Progenitor cell of endocrine pancreas (in vitro differentiated cells): ENCODE measurements around the gene GNG12. TPM values are rescaled to one million over a fixed set of nuclear protein-coding genes. Genes with fewer than 3 reads are reported as not detected.
A peak's percentile ranks its signal among the peaks of the same experiment; 100 is the strongest.

Experiments used
- DNase-seq: peaks from one replicate; pipeline ENCODE4 v3.0.0; 2021; ENCODE audit warnings: low spot score; ENCODE audit not compliant: unreplicated experiment
- H3K27ac Mint-ChIP-seq: 2 replicates; pipeline ENCODE4 v1.8.0; 2021; ENCODE audit warnings: mild to moderate bottlenecking, moderate library complexity, mixed read lengths
- H3K27me3 Mint-ChIP-seq: 2 replicates; pipeline ENCODE4 v1.8.0; 2021; ENCODE audit warnings: mixed read lengths
- H3K36me3 Mint-ChIP-seq: 2 replicates; pipeline ENCODE4 v1.8.0; 2022; ENCODE audit warnings: mixed read lengths; ENCODE audit not compliant: insufficient read depth
- H3K4me1 Mint-ChIP-seq: 2 replicates; pipeline ENCODE4 v1.8.0; 2021; ENCODE audit warnings: low read depth, mixed read lengths
- H3K4me3 Mint-ChIP-seq: 2 replicates; pipeline ENCODE4 v1.8.0; 2021; ENCODE audit warnings: low read depth, mild to moderate bottlenecking, moderate library complexity, mixed read lengths
- H3K9me3 Mint-ChIP-seq: 2 replicates; pipeline ENCODE4 v1.8.0; 2021; ENCODE audit warnings: low read depth, mixed read lengths
- CTCF ChIP-seq: fragments of 200-600 bp; sonication (generic); IDR thresholded peaks from one replicate; pipeline ENCODE4 v1.5.0; 2021; ENCODE audit warnings: antibody characterized with exemption, mild to moderate bottlenecking; ENCODE audit not compliant: unreplicated experiment
- total RNA-seq: library from RNA; stranded (reverse); gene quantifications from 2 replicates; pipeline ENCODE4 v1.2.1, GENCODE V29; 2021

The GNG12 gene
- total RNA-seq, 1 donor from 2014 or later = 8.9 TPM

GRCh38 chr1:67683766-67684525 lies 149.3 kb downstream of the GNG12 start:
- H3K36me3 Mint-ChIP-seq = peaks cover 12% of the 10 kb centered on the region
- H3K4me3 Mint-ChIP-seq = peak overlapping the region; percentile 91
- no peak for DNase-seq

GRCh38 chr1:67683316-67683715 lies 150.0 kb downstream of the GNG12 start:
- no peak for DNase-seq
- no peaks in the 10 kb centered on the region for H3K27me3 Mint-ChIP-seq
- H3K4me3 Mint-ChIP-seq = peak overlapping the region; percentile 4
- H3K27ac Mint-ChIP-seq = no peak overlapping the region
- H3K36me3 Mint-ChIP-seq = peaks cover 9% of the 10 kb centered on the region
- no peak for TF ChIP-seq CTCF
- H3K9me3 Mint-ChIP-seq = no peaks in the 10 kb centered on the region
- H3K4me1 Mint-ChIP-seq = peaks cover 29% of the 10 kb centered on the region

More at GRCh38 chr1:67683766-67684525, 149.3 kb downstream of the GNG12 start:
- TF ChIP-seq CTCF = no peak
- H3K9me3 Mint-ChIP-seq = no peaks in the 10 kb centered on the region
- peaks cover 30% of the 10 kb centered on the region for H3K4me1 Mint-ChIP-seq
- no peak overlapping the region for H3K27ac Mint-ChIP-seq
- H3K27me3 Mint-ChIP-seq = no peaks in the 10 kb centered on the region

GRCh38 chr1:67682659-67683197 lies 150.5 kb downstream of the GNG12 start:
- TF ChIP-seq CTCF = no peak
- H3K27ac Mint-ChIP-seq = no peak overlapping the region
- peaks cover 7% of the 10 kb centered on the region for H3K36me3 Mint-ChIP-seq
- no peaks in the 10 kb centered on the region for H3K27me3 Mint-ChIP-seq
- H3K4me3 Mint-ChIP-seq = no peak overlapping the region
- peaks cover 31% of the 10 kb centered on the region for H3K4me1 Mint-ChIP-seq
- DNase-seq = no peak
- no peaks in the 10 kb centered on the region for H3K9me3 Mint-ChIP-seq

GRCh38 chr1:67680486-67680885 lies 152.8 kb downstream of the GNG12 start:
- no peaks in the 10 kb centered on the region for H3K36me3 Mint-ChIP-seq
- H3K4me3 Mint-ChIP-seq = no peak overlapping the region
- no peaks in the 10 kb centered on the region for H3K9me3 Mint-ChIP-seq
- no peak for DNase-seq
- no peaks in the 10 kb centered on the region for H3K27me3 Mint-ChIP-seq
- TF ChIP-seq CTCF = no peak
- peaks cover 27% of the 10 kb centered on the region for H3K4me1 Mint-ChIP-seq
- no peak overlapping the region for H3K27ac Mint-ChIP-seq

- Mint-ChIP-seq H3K36me3 (no peaks in the 10 kb centered on the region), H3K27ac (no peak overlapping the region), H3K27me3 (no peaks in the 10 kb centered on the region), H3K4me1 (peaks cover 27% of the 10 kb centered on the region), H3K9me3 (no peaks in the 10 kb centered on the region), H3K4me3 (no peak overlapping the region)
- DNase-seq = no peak
- no peak for TF ChIP-seq CTCF
Observed at GRCh38 chr1:67679691-67680090, 153.6 kb downstream of the GNG12 start.
